ENCODE data around the gene PTGR2.

The PTGR2 gene

DNA sequence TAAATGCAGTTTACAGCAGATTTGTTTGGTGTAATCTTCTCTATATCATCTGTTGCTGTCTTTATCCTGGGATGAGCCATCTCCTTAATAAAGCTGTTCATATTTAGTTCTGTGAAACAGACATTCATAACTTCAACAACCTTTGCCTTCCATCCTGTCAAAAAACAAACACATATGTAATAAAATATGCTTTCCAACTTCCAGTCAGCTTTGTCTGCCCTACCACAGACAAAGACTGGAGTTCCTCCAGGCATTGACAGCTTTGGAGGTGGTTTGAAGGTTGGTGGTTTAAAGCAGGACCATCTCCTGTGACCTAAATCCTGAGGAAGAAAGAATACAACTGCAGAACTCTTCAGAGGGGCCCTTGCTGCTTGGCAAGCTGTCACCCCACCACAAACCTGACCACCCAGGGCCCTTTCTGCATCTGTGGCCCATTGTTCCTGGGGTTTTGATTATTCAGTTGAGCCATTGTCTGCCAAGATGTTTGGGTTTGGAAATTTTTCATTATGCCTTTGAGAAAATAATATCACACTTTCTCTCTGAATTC, 28.2 kb upstream of the PTGR2 start:
- Histone ChIP-seq H3K9me2 (replicated peaks; ENCODE audit: insufficient read depth, low read length) (no peaks in the 10 kb centered on the region), H3K4me2 (ENCODE audit: low read depth, low read length, poor library complexity, severe bottlenecking) (no peak overlapping the region), H3K27me3 (ENCODE audit: low read length) (no peaks in the 10 kb centered on the region), H3K4me3 (ENCODE audit: insufficient read depth, low read length, poor library complexity, severe bottlenecking) (no peak overlapping the region), H3K27ac (ENCODE audit: low read depth, low read length) (no peak overlapping the region), H2AFZ (ENCODE audit: low read depth, low read length, severe bottlenecking) (no peak overlapping the region), H3K9ac (ENCODE audit: low read length) (no peak overlapping the region), H3K36me3 (ENCODE audit: low read length) (no peaks in the 10 kb centered on the region), H3K79me2 (ENCODE audit: insufficient read depth, low read length) (no peaks in the 10 kb centered on the region), H3K9me3 (ENCODE audit: insufficient read depth, low read length) (no peaks in the 10 kb centered on the region), H4K20me1 (ENCODE audit: low read depth, low read length) (no peaks in the 10 kb centered on the region), H3F3A (ENCODE audit: insufficient read depth) (no peaks in the 10 kb centered on the region)
- TF ChIP-seq EZH2phosphoT487 (conservative IDR thresholded peaks at IDR 0.05; ENCODE audit: low read length) = no peak
- no peak for TF ChIP-seq CTCF (IDR thresholded peaks at IDR 0.05; ENCODE audit: insufficient read depth, low read length, poor library complexity, severe bottlenecking)

GRCh38 chr14:73824127-73824526, 27.5 kb upstream of the PTGR2 start:
- Histone ChIP-seq H3K9me2 (replicated peaks; ENCODE audit: insufficient read depth, low read length) (no peaks in the 10 kb centered on the region), H3F3A (ENCODE audit: insufficient read depth) (no peaks in the 10 kb centered on the region), H2AFZ (ENCODE audit: low read depth, low read length, severe bottlenecking) (no peak overlapping the region), H3K27me3 (ENCODE audit: low read length) (no peaks in the 10 kb centered on the region), H3K36me3 (ENCODE audit: low read length) (no peaks in the 10 kb centered on the region), H4K20me1 (ENCODE audit: low read depth, low read length) (no peaks in the 10 kb centered on the region), H3K9me3 (ENCODE audit: insufficient read depth, low read length) (no peaks in the 10 kb centered on the region), H3K27ac (ENCODE audit: low read depth, low read length) (no peak overlapping the region), H3K9ac (ENCODE audit: low read length) (no peak overlapping the region), H3K4me2 (ENCODE audit: low read depth, low read length, poor library complexity, severe bottlenecking) (no peak overlapping the region), H3K79me2 (ENCODE audit: insufficient read depth, low read length) (no peaks in the 10 kb centered on the region), H3K4me3 (ENCODE audit: insufficient read depth, low read length, poor library complexity, severe bottlenecking) (no peak overlapping the region)
- no peak for TF ChIP-seq CTCF (IDR thresholded peaks at IDR 0.05; ENCODE audit: insufficient read depth, low read length, poor library complexity, severe bottlenecking)
- TF ChIP-seq EZH2phosphoT487 (conservative IDR thresholded peaks at IDR 0.05; ENCODE audit: low read length) = no peak

GRCh38 chr14:73824536-73824935, 27.1 kb upstream of the PTGR2 start:
- H3K9ac ChIP-seq (ENCODE audit: low read length) = no peak overlapping the region
- H3K27ac ChIP-seq (ENCODE audit: low read depth, low read length) = no peak overlapping the region
- TF ChIP-seq EZH2phosphoT487 (conservative IDR thresholded peaks at IDR 0.05; ENCODE audit: low read length) (no peak), CTCF (IDR thresholded peaks at IDR 0.05; ENCODE audit: insufficient read depth, low read length, poor library complexity, severe bottlenecking) (no peak)
- no peaks in the 10 kb centered on the region for H3K36me3 ChIP-seq (ENCODE audit: low read length)
- H4K20me1 ChIP-seq (ENCODE audit: low read depth, low read length) = no peaks in the 10 kb centered on the region
- no peaks in the 10 kb centered on the region for H3K9me2 ChIP-seq (replicated peaks; ENCODE audit: insufficient read depth, low read length)
- no peaks in the 10 kb centered on the region for H3K9me3 ChIP-seq (ENCODE audit: insufficient read depth, low read length)
- no peak overlapping the region for H3K4me3 ChIP-seq (ENCODE audit: insufficient read depth, low read length, poor library complexity, severe bottlenecking)
- H3K79me2 ChIP-seq (ENCODE audit: insufficient read depth, low read length) = no peaks in the 10 kb centered on the region
- no peak overlapping the region for H2AFZ ChIP-seq (ENCODE audit: low read depth, low read length, severe bottlenecking)
- no peaks in the 10 kb centered on the region for H3K27me3 ChIP-seq (ENCODE audit: low read length)
- no peak overlapping the region for H3K4me2 ChIP-seq (ENCODE audit: low read depth, low read length, poor library complexity, severe bottlenecking)
- H3F3A ChIP-seq (ENCODE audit: insufficient read depth) = no peaks in the 10 kb centered on the region

All from SU-DHL-6 (cell line).